Neural progenitor cell (in vitro differentiated cells): ENCODE results near the gene C8G.

ENCODE experiments used
- EZH2 ChIP-seq: fragments of 200-600 bp; sonication (generic); IDR thresholded peaks from 2 replicates; pipeline ENCODE4 v1.6.1; 2017; ENCODE audit warnings: antibody characterized with exemption, mild to moderate bottlenecking, moderate library complexity
- TF ChIP-seq, protein P1 (sequence below): fragments of 200-600 bp; sonication (generic); IDR thresholded peaks from 2 replicates; pipeline ENCODE4 v1.5.1; 2017; ENCODE audit warnings: antibody characterized with exemption, mild to moderate bottlenecking

- TF ChIP-seq, protein P1, sequence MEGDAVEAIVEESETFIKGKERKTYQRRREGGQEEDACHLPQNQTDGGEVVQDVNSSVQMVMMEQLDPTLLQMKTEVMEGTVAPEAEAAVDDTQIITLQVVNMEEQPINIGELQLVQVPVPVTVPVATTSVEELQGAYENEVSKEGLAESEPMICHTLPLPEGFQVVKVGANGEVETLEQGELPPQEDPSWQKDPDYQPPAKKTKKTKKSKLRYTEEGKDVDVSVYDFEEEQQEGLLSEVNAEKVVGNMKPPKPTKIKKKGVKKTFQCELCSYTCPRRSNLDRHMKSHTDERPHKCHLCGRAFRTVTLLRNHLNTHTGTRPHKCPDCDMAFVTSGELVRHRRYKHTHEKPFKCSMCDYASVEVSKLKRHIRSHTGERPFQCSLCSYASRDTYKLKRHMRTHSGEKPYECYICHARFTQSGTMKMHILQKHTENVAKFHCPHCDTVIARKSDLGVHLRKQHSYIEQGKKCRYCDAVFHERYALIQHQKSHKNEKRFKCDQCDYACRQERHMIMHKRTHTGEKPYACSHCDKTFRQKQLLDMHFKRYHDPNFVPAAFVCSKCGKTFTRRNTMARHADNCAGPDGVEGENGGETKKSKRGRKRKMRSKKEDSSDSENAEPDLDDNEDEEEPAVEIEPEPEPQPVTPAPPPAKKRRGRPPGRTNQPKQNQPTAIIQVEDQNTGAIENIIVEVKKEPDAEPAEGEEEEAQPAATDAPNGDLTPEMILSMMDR, result no peak
- TF ChIP-seq EZH2, result no peak
Observed at GRCh38 chr9:136979769-136980587, 34.9 kb downstream of the C8G start.
